ENCODE results near the gene CTBP2.

GRCh38 chr10:125154529-125154928, 5.8 kb downstream of the CTBP2 start:
- TF ChIP-seq CTCF (IDR thresholded peaks at IDR 0.05) (no peak), JUN (CRISPR knock-in tag; IDR thresholded peaks at IDR 0.05) (no peak), E2F5 (CRISPR knock-in tag; IDR thresholded peaks at IDR 0.05) (no peak), TEAD4 (CRISPR knock-in tag; IDR thresholded peaks at IDR 0.05) (no peak), TP53 (CRISPR knock-in tag; IDR thresholded peaks at IDR 0.05) (no peak), MAX (CRISPR knock-in tag; IDR thresholded peaks at IDR 0.05) (peak; percentile 60)

All from WTC11 (cell line).